Measurements from ENCODE around the gene CAMSAP3.

DNA sequence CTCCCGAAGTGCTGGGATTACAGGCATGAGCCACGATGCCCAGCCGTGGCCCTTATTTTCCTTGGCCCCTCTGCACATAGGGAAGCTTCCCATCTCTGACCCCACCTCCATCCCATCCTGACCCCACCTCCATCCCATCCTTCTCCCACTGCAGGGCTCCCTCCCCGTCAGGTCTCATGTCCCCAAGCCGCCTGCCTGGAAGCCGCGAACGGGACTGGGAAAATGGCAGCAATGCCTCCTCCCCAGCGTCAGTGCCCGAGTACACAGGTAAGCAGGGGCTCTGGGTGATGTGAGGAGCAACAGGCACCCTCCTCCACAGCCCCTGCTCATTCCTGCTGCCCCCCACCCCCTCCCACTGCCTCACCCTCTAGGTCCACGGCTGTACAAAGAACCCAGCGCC lies 21.5 kb downstream of the CAMSAP3 start:
- TF ChIP-seq EP300 (IDR thresholded peaks at IDR 0.05), result no peak
- no peak for TF ChIP-seq SREBF2 (IDR thresholded peaks at IDR 0.05)
- TF ChIP-seq CTCF (IDR thresholded peaks at IDR 0.05), result no peak
- TF ChIP-seq KDM1A (IDR thresholded peaks at IDR 0.05; ENCODE audit: low read depth), result no peak
- TF ChIP-seq, protein P1, sequence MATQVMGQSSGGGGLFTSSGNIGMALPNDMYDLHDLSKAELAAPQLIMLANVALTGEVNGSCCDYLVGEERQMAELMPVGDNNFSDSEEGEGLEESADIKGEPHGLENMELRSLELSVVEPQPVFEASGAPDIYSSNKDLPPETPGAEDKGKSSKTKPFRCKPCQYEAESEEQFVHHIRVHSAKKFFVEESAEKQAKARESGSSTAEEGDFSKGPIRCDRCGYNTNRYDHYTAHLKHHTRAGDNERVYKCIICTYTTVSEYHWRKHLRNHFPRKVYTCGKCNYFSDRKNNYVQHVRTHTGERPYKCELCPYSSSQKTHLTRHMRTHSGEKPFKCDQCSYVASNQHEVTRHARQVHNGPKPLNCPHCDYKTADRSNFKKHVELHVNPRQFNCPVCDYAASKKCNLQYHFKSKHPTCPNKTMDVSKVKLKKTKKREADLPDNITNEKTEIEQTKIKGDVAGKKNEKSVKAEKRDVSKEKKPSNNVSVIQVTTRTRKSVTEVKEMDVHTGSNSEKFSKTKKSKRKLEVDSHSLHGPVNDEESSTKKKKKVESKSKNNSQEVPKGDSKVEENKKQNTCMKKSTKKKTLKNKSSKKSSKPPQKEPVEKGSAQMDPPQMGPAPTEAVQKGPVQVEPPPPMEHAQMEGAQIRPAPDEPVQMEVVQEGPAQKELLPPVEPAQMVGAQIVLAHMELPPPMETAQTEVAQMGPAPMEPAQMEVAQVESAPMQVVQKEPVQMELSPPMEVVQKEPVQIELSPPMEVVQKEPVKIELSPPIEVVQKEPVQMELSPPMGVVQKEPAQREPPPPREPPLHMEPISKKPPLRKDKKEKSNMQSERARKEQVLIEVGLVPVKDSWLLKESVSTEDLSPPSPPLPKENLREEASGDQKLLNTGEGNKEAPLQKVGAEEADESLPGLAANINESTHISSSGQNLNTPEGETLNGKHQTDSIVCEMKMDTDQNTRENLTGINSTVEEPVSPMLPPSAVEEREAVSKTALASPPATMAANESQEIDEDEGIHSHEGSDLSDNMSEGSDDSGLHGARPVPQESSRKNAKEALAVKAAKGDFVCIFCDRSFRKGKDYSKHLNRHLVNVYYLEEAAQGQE (IDR thresholded peaks at IDR 0.05), result no peak
- no peak for TF ChIP-seq SMC3 (IDR thresholded peaks at IDR 0.05)
- no peak for TF ChIP-seq HEYL (CRISPR knock-in tag; IDR thresholded peaks at IDR 0.05)
- no peak for TF ChIP-seq CHD4 (IDR thresholded peaks at IDR 0.05; ENCODE audit: borderline replicate concordance)
- no peak for TF ChIP-seq RCOR1 (IDR thresholded peaks at IDR 0.05; ENCODE audit: low read depth, low read length)
- TF ChIP-seq CHD2 (IDR thresholded peaks at IDR 0.05; ENCODE audit: low read length, partially characterized antibody), result no peak
- TF ChIP-seq JUN (IDR thresholded peaks at IDR 0.05), result no peak
- no peak for TF ChIP-seq USF2 (IDR thresholded peaks at IDR 0.05)
